Esophagus squamous epithelium (tissue), 5 donors: ENCODE data around the gene LRP1B. TPM values are rescaled to one million over a fixed set of nuclear protein-coding genes. Genes with fewer than 3 reads are reported as not detected.
A peak's percentile ranks its signal among the peaks of the same experiment; 100 is the strongest.

Experiments used
- DNase-seq: peaks from one replicate; lab custom pipeline; 2025; lab: John Stamatoyannopoulos, UW
- H3K27ac ChIP-seq, 4 donors: fragments of 200-600 bp; sonication (generic); one replicate each; pipeline ENCODE4 v1.5.1; 2016 to 2019; ENCODE audit warnings: mild to moderate bottlenecking in 1 of 4
- H3K27me3 ChIP-seq, 4 donors: fragments of 200-600 bp; sonication (generic); 1 replicate in 3 of 4; 2 replicates in 1 of 4; pipeline versions ENCODE4 v1.5.1 to v1.6.0; 2017 to 2021; ENCODE audit warnings: antibody characterized with exemption in 1 of 4
- H3K36me3 ChIP-seq, 3 donors: fragments of 200-600 bp; sonication (generic); one replicate each; pipeline ENCODE4 v1.5.1; 2016 to 2019
- H3K4me1 ChIP-seq, 3 donors: fragments of 200-600 bp; sonication (generic); one replicate each; pipeline ENCODE4 v1.5.1; 2017 to 2019
- H3K4me3 ChIP-seq, 4 donors: fragments of 200-600 bp; sonication (generic); 1 replicate in 3 of 4; 2 replicates in 1 of 4; pipeline ENCODE4 v1.5.1; 2016 to 2019; ENCODE audit warnings: mild to moderate bottlenecking in 2 of 4, moderate library complexity in 1 of 4
- H3K9me3 ChIP-seq, 3 donors: fragments of 200-600 bp; sonication (generic); one replicate each; pipeline ENCODE4 v1.5.1; 2016 to 2019
- CTCF ChIP-seq, 6 experiments: fragments of 450-650 bp in 4 of 6; fragments of 200-600 bp in 2 of 6; sonication (generic) in 2 of 6; IDR thresholded peaks; one replicate each; pipeline ENCODE4 v1.5.1; 2016 to 2019; ENCODE audit warnings: antibody characterized with exemption in 6 of 6, mild to moderate bottlenecking in 4 of 6, moderate library complexity in 4 of 6
- POLR2A ChIP-seq, 4 donors: fragments of 450-650 bp; IDR thresholded peaks; one replicate each; pipeline ENCODE4 v1.6.1; 2017; ENCODE audit warnings: antibody characterized with exemption in 4 of 4, mild to moderate bottlenecking in 4 of 4, moderate library complexity in 3 of 4
- WGBS, 2 donors: methylation state at CpG; one replicate each; pipeline ENCODE4 v1.1.5; 2018; 5-methylcytosine and 5-hydroxymethylcytosine counted together
- intact Hi-C: fragments of 100-400 bp; cut with DNase I; formaldehyde crosslinking; loops from one replicate; pipeline ENCODE4 v1.15.0; 2022
- total RNA-seq, 4 donors: library from RNA; depleted of rRNA; stranded (reverse); fragments of >200 nt; gene quantifications; one replicate each; pipeline ENCODE4 v1.1.0, GENCODE V29; 2016
- donor health status: DM: yes; HTN: yes; CAD: no.

LRP1B gene
- total RNA-seq, 4 donors from 2014 or later = 0.04 to 1.1 (median 0.23) TPM

- Histone ChIP-seq H3K9me3 (peaks cover 0 to 9% (median 0%) of the 10 kb centered on the region in 3 donors), H3K36me3 (no peaks in the 10 kb centered on the region), H3K4me1 (no peaks in the 10 kb centered on the region), H3K4me3 (no peak overlapping the region), H3K27me3 (no peaks in the 10 kb centered on the region), H3K27ac (no peak overlapping the region)
- 62 to 77% methylated on average over 3 of the region's 3 CpGs for WGBS, 2 donors
- intact Hi-C loops = no loop called here
- TF ChIP-seq CTCF (IDR thresholded peaks at IDR 0.05) = no peak
- TF ChIP-seq POLR2A (IDR thresholded peaks at IDR 0.05) = no peak
- DNase-seq = no peak
These were observed 1265.0 kb downstream of the LRP1B start for GRCh38 chr2:140865837-140866236.

GRCh38 chr2:140863713-140864112 lies 1267.1 kb downstream of the LRP1B start:
- H3K27me3 ChIP-seq = no peaks in the 10 kb centered on the region
- 32 to 41% methylated on average over 2 of the region's 2 CpGs for WGBS, 2 donors
- no peak overlapping the region for H3K27ac ChIP-seq
- no peaks in the 10 kb centered on the region for H3K4me1 ChIP-seq
- intact Hi-C loops = no loop called here
- no peaks in the 10 kb centered on the region for H3K36me3 ChIP-seq
- no peak overlapping the region for H3K4me3 ChIP-seq
- H3K9me3 ChIP-seq = peaks cover 0 to 3% (median 0%) of the 10 kb centered on the region in 3 donors
- TF ChIP-seq POLR2A (IDR thresholded peaks at IDR 0.05) (no peak), CTCF (IDR thresholded peaks at IDR 0.05) (peak in 4 of 6 experiments; percentile 18 to 49 (median 28))
- no peak for DNase-seq

- intact Hi-C loops = no loop called here
- Histone ChIP-seq H3K36me3 (no peaks in the 10 kb centered on the region), H3K9me3 (no peaks in the 10 kb centered on the region), H3K27me3 (no peaks in the 10 kb centered on the region), H3K4me3 (no peak overlapping the region), H3K4me1 (no peaks in the 10 kb centered on the region), H3K27ac (no peak overlapping the region)
- 46 to 71% methylated on average over 2 of the region's 2 CpGs for WGBS, 2 donors
- TF ChIP-seq POLR2A (IDR thresholded peaks at IDR 0.05) (no peak), CTCF (IDR thresholded peaks at IDR 0.05) (no peak)
- DNase-seq = no peak
These were observed 1268.6 kb downstream of the LRP1B start for GRCh38 chr2:140862181-140862580.

GRCh38 chr2:140861666-140862065 lies 1269.2 kb downstream of the LRP1B start:
- Histone ChIP-seq H3K9me3 (no peaks in the 10 kb centered on the region), H3K4me1 (no peaks in the 10 kb centered on the region), H3K36me3 (no peaks in the 10 kb centered on the region), H3K27ac (no peak overlapping the region), H3K4me3 (no peak overlapping the region), H3K27me3 (no peaks in the 10 kb centered on the region)
- TF ChIP-seq CTCF (IDR thresholded peaks at IDR 0.05) (no peak), POLR2A (IDR thresholded peaks at IDR 0.05) (no peak)
- intact Hi-C loops = no loop called here
- DNase-seq = no peak
- 61 to 64% methylated on average over 3 of the region's 3 CpGs for WGBS, 2 donors

GRCh38 chr2:140855471-140855870 lies 1275.3 kb downstream of the LRP1B start:
- Histone ChIP-seq H3K36me3 (no peaks in the 10 kb centered on the region), H3K9me3 (no peaks in the 10 kb centered on the region), H3K4me1 (no peaks in the 10 kb centered on the region), H3K27me3 (no peaks in the 10 kb centered on the region), H3K27ac (no peak overlapping the region), H3K4me3 (no peak overlapping the region)
- no peak for DNase-seq
- 65 to 70% methylated on average over 2 of the region's 2 CpGs for WGBS, 2 donors
- TF ChIP-seq CTCF (IDR thresholded peaks at IDR 0.05) (no peak), POLR2A (IDR thresholded peaks at IDR 0.05) (no peak)
- intact Hi-C loops = no loop called here
